ENCODE results near the gene CETP.

- TF ChIP-seq CTCF (IDR thresholded peaks at IDR 0.05; ENCODE audit: control extremely low read depth in 1 of 3, insufficient read depth in 1 of 3, low read depth in 1 of 3, low read length in 3 of 3), result no peak
- no peak for TF ChIP-seq HDAC2 (IDR thresholded peaks at IDR 0.05; ENCODE audit: borderline replicate concordance in 1 of 2, low read depth in 2 of 2, low read length in 2 of 2)
- no peak for TF ChIP-seq SIN3A (conservative IDR thresholded peaks at IDR 0.05 in 1 of 2, IDR thresholded peaks at IDR 0.05 in 1 of 2; ENCODE audit: low read depth in 1 of 2, low read length in 2 of 2)
- TF ChIP-seq SAP30 (IDR thresholded peaks at IDR 0.05; ENCODE audit: insufficient read depth, insufficient replicate concordance, low read length), result no peak
- no peak for TF ChIP-seq EZH2 (IDR thresholded peaks at IDR 0.05; ENCODE audit: low read depth, low read length, severe bottlenecking)
- no peak for TF ChIP-seq GABPA (IDR thresholded peaks at IDR 0.05; ENCODE audit: borderline replicate concordance, insufficient read depth, low read length)
- no peak for TF ChIP-seq YY1 (IDR thresholded peaks at IDR 0.05; ENCODE audit: low read depth, low read length)
- no peak for TF ChIP-seq TBP (IDR thresholded peaks at IDR 0.05; ENCODE audit: low read depth, low read length)
Measured at GRCh38 chr16:56975714-56976113, 14.0 kb downstream of the CETP start.
